22Rv1 (cell line): ENCODE data around the gene GPR142.

Experiments used
- CTCF ChIP-seq: fragments of 450-650 bp; IDR thresholded peaks from 2 replicates; pipeline ENCODE4 v1.5.1; 2017; ENCODE audit warnings: mild to moderate bottlenecking
- ZFX ChIP-seq: fragments of 450-650 bp; IDR thresholded peaks from 2 replicates; pipeline ENCODE4 v1.6.1; 2017; ENCODE audit warnings: antibody characterized with exemption, borderline replicate concordance

GRCh38 chr17:74369665-74370490, 2.6 kb downstream of the GPR142 start:
- TF ChIP-seq CTCF (no peak), ZFX (no peak)
